SK-N-SH (cell line): ENCODE measurements around the gene BRAF.

ENCODE experiments used
- TAF1 ChIP-seq: IDR thresholded peaks from 2 replicates; pipeline ENCODE4 v1.6.1; 2012; ENCODE audit warnings: low read depth, mild to moderate bottlenecking, low read length, moderate library complexity, borderline replicate concordance
- TF ChIP-seq, protein P1 (sequence below): IDR thresholded peaks from 2 replicates; pipeline ENCODE4; 2012
- TF ChIP-seq, protein P2 (sequence below): fragments of 200-600 bp; sonication (generic); IDR thresholded peaks from 2 replicates; pipeline ENCODE4 v1.6.1; 2017; ENCODE audit warnings: antibody characterized with exemption, mild to moderate bottlenecking, moderate library complexity

DNA sequence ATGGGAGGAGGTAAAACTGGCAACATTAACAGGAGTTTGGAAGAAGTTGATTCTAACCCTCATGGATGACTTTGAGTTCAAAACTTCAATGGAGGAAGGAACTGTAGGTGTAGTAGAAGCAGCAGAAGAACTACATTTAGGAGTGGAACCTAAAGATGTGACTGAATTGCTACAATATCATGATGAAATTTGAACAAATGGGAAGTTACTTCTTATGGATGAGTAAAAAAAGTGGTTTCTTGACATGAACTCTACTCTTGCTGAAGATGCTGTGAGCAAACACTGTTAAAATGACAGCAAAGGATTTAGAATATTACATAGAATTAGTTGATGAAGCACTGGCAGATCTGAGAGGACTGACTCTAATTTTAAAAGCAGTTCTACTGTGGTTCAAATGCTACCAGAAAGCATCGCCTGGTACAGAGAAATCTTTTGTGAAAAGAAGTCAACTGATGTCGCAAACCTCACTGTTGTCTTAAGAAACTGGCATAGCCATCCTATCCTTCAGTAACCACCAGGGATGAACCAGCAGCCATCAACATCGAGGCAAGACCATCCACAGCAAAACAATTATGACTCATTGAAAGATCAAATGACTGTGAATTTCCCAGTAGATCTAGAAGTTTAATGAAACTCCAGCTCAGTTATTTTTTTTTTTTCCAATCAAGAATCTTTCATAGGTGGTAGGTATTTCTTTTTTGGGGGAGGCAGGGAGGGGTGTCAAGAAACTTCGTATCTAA, 20.8 kb downstream of the BRAF start:
- no peak for TF ChIP-seq TAF1
- TF ChIP-seq, protein P1, sequence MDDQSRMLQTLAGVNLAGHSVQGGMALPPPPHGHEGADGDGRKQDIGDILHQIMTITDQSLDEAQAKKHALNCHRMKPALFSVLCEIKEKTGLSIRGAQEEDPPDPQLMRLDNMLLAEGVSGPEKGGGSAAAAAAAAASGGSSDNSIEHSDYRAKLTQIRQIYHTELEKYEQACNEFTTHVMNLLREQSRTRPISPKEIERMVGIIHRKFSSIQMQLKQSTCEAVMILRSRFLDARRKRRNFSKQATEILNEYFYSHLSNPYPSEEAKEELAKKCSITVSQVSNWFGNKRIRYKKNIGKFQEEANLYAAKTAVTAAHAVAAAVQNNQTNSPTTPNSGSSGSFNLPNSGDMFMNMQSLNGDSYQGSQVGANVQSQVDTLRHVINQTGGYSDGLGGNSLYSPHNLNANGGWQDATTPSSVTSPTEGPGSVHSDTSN, result no peak
- TF ChIP-seq, protein P2, sequence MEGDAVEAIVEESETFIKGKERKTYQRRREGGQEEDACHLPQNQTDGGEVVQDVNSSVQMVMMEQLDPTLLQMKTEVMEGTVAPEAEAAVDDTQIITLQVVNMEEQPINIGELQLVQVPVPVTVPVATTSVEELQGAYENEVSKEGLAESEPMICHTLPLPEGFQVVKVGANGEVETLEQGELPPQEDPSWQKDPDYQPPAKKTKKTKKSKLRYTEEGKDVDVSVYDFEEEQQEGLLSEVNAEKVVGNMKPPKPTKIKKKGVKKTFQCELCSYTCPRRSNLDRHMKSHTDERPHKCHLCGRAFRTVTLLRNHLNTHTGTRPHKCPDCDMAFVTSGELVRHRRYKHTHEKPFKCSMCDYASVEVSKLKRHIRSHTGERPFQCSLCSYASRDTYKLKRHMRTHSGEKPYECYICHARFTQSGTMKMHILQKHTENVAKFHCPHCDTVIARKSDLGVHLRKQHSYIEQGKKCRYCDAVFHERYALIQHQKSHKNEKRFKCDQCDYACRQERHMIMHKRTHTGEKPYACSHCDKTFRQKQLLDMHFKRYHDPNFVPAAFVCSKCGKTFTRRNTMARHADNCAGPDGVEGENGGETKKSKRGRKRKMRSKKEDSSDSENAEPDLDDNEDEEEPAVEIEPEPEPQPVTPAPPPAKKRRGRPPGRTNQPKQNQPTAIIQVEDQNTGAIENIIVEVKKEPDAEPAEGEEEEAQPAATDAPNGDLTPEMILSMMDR, result no peak
